ENCODE data around the gene OVCA2. TPM values are rescaled to one million over a fixed set of nuclear protein-coding genes. Genes with fewer than 3 reads are reported as not detected.

The OVCA2 gene
- total and polyA plus RNA-seq, 2 donors (not counting 3 experiments of a cell fraction or from before 2014, with no cell fraction given), result 41.3 to 84.2 TPM

DNA sequence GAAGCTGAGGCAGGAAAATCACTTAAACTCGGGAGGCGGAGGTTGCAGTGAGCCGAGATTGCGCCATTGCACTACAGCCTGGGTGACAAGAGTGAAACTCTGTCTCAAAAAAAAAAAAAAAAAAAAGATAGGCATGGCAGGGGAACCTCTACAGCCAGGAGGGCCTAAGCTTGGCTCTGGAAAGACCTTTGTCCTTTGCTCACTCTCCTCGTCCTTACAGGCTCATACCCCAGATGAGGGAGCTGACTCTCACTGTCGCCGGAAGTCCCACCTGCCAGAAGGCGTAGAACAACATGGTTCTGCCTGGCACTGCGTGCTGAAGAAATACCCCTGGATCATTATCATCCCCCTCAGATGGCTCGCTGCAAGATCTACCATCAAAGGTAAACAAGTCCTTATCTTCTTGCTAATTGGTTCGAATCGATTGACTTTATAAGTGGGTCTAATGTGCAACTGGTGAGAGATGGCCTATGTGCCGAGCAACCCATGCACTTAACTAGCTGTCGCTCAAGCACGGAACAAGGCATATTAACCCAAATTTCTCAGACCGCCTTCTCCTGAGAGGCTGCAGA lies 46.4 kb upstream of the OVCA2 start:
- peaks cover 4% of the 10 kb centered on the region for H3K4me1 ChIP-seq (ENCODE audit: control insufficient read depth, extremely low read depth, insufficient read depth, low read length)
- TF ChIP-seq JUN (IDR thresholded peaks at IDR 0.05; ENCODE audit: borderline replicate concordance, insufficient read depth, insufficient read length, low read depth) (no peak), POLR2A (IDR thresholded peaks at IDR 0.05; ENCODE audit: low read depth, low read length) (no peak), MAX (IDR thresholded peaks at IDR 0.05; ENCODE audit: insufficient read depth, insufficient read length) (no peak), EZH2 (IDR thresholded peaks at IDR 0.05; ENCODE audit: borderline replicate concordance, low read depth, low read length, severe bottlenecking) (no peak), FOS (IDR thresholded peaks at IDR 0.05; ENCODE audit: borderline replicate concordance, insufficient read depth, low read length) (no peak), GATA2 (IDR thresholded peaks at IDR 0.05; ENCODE audit: insufficient read depth, insufficient read length, low read depth, low read length) (no peak), MYC (IDR thresholded peaks at IDR 0.05; ENCODE audit: low read depth, low read length) (no peak), POLR2AphosphoS5 (IDR thresholded peaks at IDR 0.05; ENCODE audit: insufficient read depth, low read depth, low read length) (no peak)
- TF ChIP-seq, protein P1, sequence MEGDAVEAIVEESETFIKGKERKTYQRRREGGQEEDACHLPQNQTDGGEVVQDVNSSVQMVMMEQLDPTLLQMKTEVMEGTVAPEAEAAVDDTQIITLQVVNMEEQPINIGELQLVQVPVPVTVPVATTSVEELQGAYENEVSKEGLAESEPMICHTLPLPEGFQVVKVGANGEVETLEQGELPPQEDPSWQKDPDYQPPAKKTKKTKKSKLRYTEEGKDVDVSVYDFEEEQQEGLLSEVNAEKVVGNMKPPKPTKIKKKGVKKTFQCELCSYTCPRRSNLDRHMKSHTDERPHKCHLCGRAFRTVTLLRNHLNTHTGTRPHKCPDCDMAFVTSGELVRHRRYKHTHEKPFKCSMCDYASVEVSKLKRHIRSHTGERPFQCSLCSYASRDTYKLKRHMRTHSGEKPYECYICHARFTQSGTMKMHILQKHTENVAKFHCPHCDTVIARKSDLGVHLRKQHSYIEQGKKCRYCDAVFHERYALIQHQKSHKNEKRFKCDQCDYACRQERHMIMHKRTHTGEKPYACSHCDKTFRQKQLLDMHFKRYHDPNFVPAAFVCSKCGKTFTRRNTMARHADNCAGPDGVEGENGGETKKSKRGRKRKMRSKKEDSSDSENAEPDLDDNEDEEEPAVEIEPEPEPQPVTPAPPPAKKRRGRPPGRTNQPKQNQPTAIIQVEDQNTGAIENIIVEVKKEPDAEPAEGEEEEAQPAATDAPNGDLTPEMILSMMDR (IDR thresholded peaks at IDR 0.05; ENCODE audit: extremely low read depth in 1 of 2, insufficient read depth in 1 of 2, low read depth in 1 of 2, low read length in 2 of 2), result no peak
- dilution Hi-C loops (cut with MboI; ENCODE audit: extremely low pct_ligation_motif_present, low sequenced_read_pairs) (no loop called here), intact Hi-C loops (cut with micrococcal nuclease) (no loop called here)
- no peaks in the 10 kb centered on the region for H3K9me1 ChIP-seq (replicated peaks; ENCODE audit: control insufficient read depth, extremely low read depth, insufficient read depth, low read length)
- no peak overlapping the region for H3K9ac ChIP-seq (replicated peaks; ENCODE audit: extremely low read depth, insufficient read depth, low read length)
- FAIRE-seq (no peak), DNase-seq (ENCODE audit: low read depth, low spot score) (no peak)
- ChIA-PET POLR2A (no interaction called here), CTCF (interaction anchor here (1.8 kb wide), 1 partner anchor 12 kb away, joined by 4 read pairs; no protein-coding TSS in a partner anchor)
- H4K20me1 ChIP-seq (replicated peaks; ENCODE audit: control insufficient read depth, extremely low read depth, insufficient read depth, low read length), result no peaks in the 10 kb centered on the region
- no peak overlapping the region for H3K27ac ChIP-seq (ENCODE audit: insufficient read depth, low read depth, low read length)
- H3K36me3 ChIP-seq (ENCODE audit: control insufficient read depth in 2 of 2, extremely low read depth in 1 of 2, insufficient read depth in 2 of 2, low read length in 2 of 2), result no peaks in the 10 kb centered on the region
- no peak overlapping the region for H3K4me2 ChIP-seq (ENCODE audit: insufficient read depth, low read length)
- H3K27me3 ChIP-seq (ENCODE audit: control insufficient read depth in 2 of 2, insufficient read depth in 2 of 2, low read length in 2 of 2), result peaks cover 12 to 20% of the 10 kb centered on the region in 2 experiments
- no TSS peak for BruUV-seq (replicated peaks)
- H3K79me2 ChIP-seq (ENCODE audit: control insufficient read depth, insufficient read depth, low read length), result no peaks in the 10 kb centered on the region
- no peak overlapping the region for H2AFZ ChIP-seq (ENCODE audit: low read depth, low read length)
- no peaks in the 10 kb centered on the region for H3K9me3 ChIP-seq (replicated peaks; ENCODE audit: control insufficient read depth, insufficient read depth, low read length)
- no peak overlapping the region for H3K4me3 ChIP-seq (replicated peaks in 1 of 3; ENCODE audit: insufficient read depth in 1 of 3, low read depth in 1 of 3, low read length in 3 of 3)

Measured in endothelial cell of umbilical vein (primary cell).